OCI-LY7 (cell line): ENCODE measurements around the gene THBD.

Source experiments
- EZH2phosphoT487 ChIP-seq: fragments of 200-600 bp; sonication (generic); IDR thresholded peaks from 2 replicates; pipeline ENCODE4 v1.6.1; 2018; ENCODE audit warnings: low read depth, borderline replicate concordance, mild to moderate bottlenecking, mixed run types, antibody characterized with exemption, low read length, moderate library complexity, mixed read lengths
- TF ChIP-seq, protein P1 (sequence below): fragments of 200-600 bp; sonication (generic); conservative IDR thresholded peaks from 2 replicates; pipeline ENCODE4 v1.5.1; 2014; ENCODE audit warnings: mild to moderate bottlenecking, antibody characterized with exemption, low read length, moderate library complexity, mixed read lengths

DNA sequence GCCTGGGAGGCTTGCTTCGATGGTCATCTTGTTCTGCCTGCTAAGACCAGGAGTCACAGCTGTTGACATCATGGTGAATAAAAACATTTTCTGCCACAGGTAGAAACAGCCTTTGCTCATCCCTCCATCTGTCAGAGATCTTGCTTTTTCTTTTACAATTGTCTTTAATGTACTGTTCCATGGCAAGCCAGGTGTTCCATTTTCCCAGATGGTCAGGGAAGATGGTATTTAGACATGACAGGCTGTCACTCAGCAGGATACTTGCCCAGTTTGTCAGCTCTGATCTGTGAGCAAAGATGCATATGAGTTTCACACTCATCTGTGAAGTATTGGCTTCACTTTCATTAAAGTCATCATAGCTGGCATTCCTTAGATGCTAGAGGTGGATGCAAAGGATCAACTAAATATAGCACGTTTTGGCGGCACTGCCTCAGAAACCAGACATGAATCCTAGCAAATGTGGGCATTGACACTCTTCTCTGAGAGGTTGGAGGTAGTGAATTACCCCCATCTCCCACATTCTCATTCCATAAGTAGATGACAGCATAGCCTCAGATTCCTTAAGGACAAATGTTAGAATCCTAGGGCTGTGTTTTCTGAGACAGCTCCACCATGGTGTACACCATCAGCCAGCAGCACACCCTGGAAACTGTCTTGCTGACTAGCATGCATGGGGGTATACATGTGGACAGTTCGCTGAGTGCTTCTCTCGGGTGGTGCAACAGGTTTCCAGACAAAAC, 10.2 kb downstream of the THBD start:
- TF ChIP-seq, protein P1, sequence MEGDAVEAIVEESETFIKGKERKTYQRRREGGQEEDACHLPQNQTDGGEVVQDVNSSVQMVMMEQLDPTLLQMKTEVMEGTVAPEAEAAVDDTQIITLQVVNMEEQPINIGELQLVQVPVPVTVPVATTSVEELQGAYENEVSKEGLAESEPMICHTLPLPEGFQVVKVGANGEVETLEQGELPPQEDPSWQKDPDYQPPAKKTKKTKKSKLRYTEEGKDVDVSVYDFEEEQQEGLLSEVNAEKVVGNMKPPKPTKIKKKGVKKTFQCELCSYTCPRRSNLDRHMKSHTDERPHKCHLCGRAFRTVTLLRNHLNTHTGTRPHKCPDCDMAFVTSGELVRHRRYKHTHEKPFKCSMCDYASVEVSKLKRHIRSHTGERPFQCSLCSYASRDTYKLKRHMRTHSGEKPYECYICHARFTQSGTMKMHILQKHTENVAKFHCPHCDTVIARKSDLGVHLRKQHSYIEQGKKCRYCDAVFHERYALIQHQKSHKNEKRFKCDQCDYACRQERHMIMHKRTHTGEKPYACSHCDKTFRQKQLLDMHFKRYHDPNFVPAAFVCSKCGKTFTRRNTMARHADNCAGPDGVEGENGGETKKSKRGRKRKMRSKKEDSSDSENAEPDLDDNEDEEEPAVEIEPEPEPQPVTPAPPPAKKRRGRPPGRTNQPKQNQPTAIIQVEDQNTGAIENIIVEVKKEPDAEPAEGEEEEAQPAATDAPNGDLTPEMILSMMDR, result no peak
- no peak for TF ChIP-seq EZH2phosphoT487
